A549 (cell line): ENCODE data around the gene MAGI1. TPM values are rescaled to one million over a fixed set of nuclear protein-coding genes. Genes with fewer than 3 reads are reported as not detected.

Experiments
- ATAC-seq, 2 experiments: fragments of 200-7000 bp in 1 of 2; fragments of >200 bp in 1 of 2; cut with Nextera tagmentation in 1 of 2; cut with Tn5 transposase in 1 of 2; 3 replicates each; pipeline versions ENCODE4 v1.8.0 to v1.9.1; 2018 to 2020; ENCODE audit warnings: mild to moderate bottlenecking in 1 of 2, moderate library complexity in 1 of 2
- CTCF ChIA-PET: fragments of 300-600 bp; sonication (Branson Sonifier 250); formaldehyde crosslinking; extraction: SDS; loops from one replicate; lab custom pipeline; 2021; ENCODE audit warnings: antibody characterized with exemption, inconsistent platforms; lab: Yijun Ruan, JAX
- POLR2A ChIA-PET: fragments of 350-600 bp; formaldehyde crosslinking; extraction: SDS; loops from one replicate; lab custom pipeline; 2021; ENCODE audit warnings: antibody characterized with exemption, inconsistent platforms; lab: Yijun Ruan, JAX
- DNase-seq, 2 experiments: peaks; one replicate each; pipeline versions ENCODE4 v3.0.0 to v3.0.0-alpha.2; 2011 to 2016; ENCODE audit warnings: low read depth in 1 of 2, low spot score in 1 of 2
- FAIRE-seq: peaks from 2 replicates; lab custom pipeline; 2011; peaks lifted over from hg19 to GRCh38; lab: Jason Lieb, UNC
- H3K27ac ChIP-seq, 2 experiments: fragments of >200 bp; sonication (Bioruptor Twin); formaldehyde crosslinking; 3 replicates each; pipeline ENCODE4 v1.5.1; 2016 to 2017
- H3K4me1 ChIP-seq: fragments of >200 bp; sonication (Bioruptor Twin); formaldehyde crosslinking; 3 replicates; pipeline ENCODE4 v1.6.1; 2016
- H3K4me2 ChIP-seq: fragments of >200 bp; sonication (Bioruptor Twin); formaldehyde crosslinking; 3 replicates; pipeline ENCODE4 v1.6.1; 2016
- H3K4me3 ChIP-seq: fragments of >200 bp; sonication (Bioruptor Twin); formaldehyde crosslinking; 3 replicates; pipeline ENCODE4 v1.5.1; 2016
- H3K9me3 ChIP-seq: fragments of >200 bp; sonication (Bioruptor Twin); formaldehyde crosslinking; 3 replicates; pipeline ENCODE4 v1.6.1; 2016
- BCL3 ChIP-seq: fragments of >200 bp; sonication (Bioruptor Twin); formaldehyde crosslinking; IDR thresholded peaks from 3 replicates; pipeline ENCODE4 v1.6.1; 2016
- CBX2 ChIP-seq: fragments of 200-600 bp; sonication (generic); IDR thresholded peaks from 2 replicates; pipeline ENCODE4 v1.6.1; 2016; ENCODE audit warnings: low read depth, mild to moderate bottlenecking, borderline replicate concordance
- CEBPB ChIP-seq, 2 experiments: fragments of >200 bp in 1 of 2; sonication (Bioruptor Twin) in 1 of 2; formaldehyde crosslinking in 1 of 2; IDR thresholded peaks; 2 replicates each; pipeline ENCODE4 v1.6.1; 2012 to 2016
- CHD4 ChIP-seq: fragments of 200-600 bp; sonication (generic); IDR thresholded peaks from 2 replicates; pipeline ENCODE4 v1.6.1; 2016; ENCODE audit warnings: antibody characterized with exemption, mild to moderate bottlenecking, borderline replicate concordance
- CTCF ChIP-seq: fragments of >200 bp; sonication (Bioruptor Twin); formaldehyde crosslinking; IDR thresholded peaks from 3 replicates; pipeline ENCODE4 v1.5.1; 2016
- EP300 ChIP-seq, 2 experiments: fragments of >200 bp; sonication (Bioruptor Twin); formaldehyde crosslinking; IDR thresholded peaks; 2 replicates in 1 of 2; 3 replicates in 1 of 2; pipeline ENCODE4 v1.6.1; 2016 to 2017
- FOSB ChIP-seq: fragments of 250-450 bp; sonication (Bioruptor Pico); IDR thresholded peaks from 2 replicates; pipeline ENCODE4 v1.5.0; 2020; ENCODE audit warnings: mild to moderate bottlenecking, moderate library complexity
- GATA3 ChIP-seq: IDR thresholded peaks from 2 replicates; pipeline ENCODE4 v1.6.1; 2012; ENCODE audit warnings: borderline replicate concordance
- HDAC2 ChIP-seq: fragments of 200-600 bp; sonication (generic); IDR thresholded peaks from 2 replicates; pipeline ENCODE4 v1.6.1; 2016
- HEYL ChIP-seq: fragments of 250-450 bp; sonication (Bioruptor Pico); IDR thresholded peaks from 2 replicates; pipeline ENCODE4 v1.8.0; 2021; ENCODE audit warnings: mild to moderate bottlenecking, moderate library complexity
- HOXA7 ChIP-seq: fragments of 250-450 bp; sonication (Bioruptor Pico); IDR thresholded peaks from 2 replicates; pipeline ENCODE4 v1.5.0; 2020; ENCODE audit warnings: mild to moderate bottlenecking, moderate library complexity
- HOXB5 ChIP-seq: fragments of 250-450 bp; sonication (Bioruptor Pico); IDR thresholded peaks from 2 replicates; pipeline ENCODE4 v1.5.0; 2020; ENCODE audit warnings: mild to moderate bottlenecking, moderate library complexity
- JUN ChIP-seq, 2 experiments: fragments of >200 bp; sonication (Bioruptor Twin); formaldehyde crosslinking; IDR thresholded peaks; 2 replicates in 1 of 2; 3 replicates in 1 of 2; pipeline ENCODE4 v1.6.1; 2016 to 2017
- JUNB ChIP-seq: fragments of >200 bp; sonication (Bioruptor Twin); formaldehyde crosslinking; IDR thresholded peaks from 2 replicates; pipeline ENCODE4 v1.6.1; 2016
- KDM5A ChIP-seq: fragments of 200-600 bp; sonication (generic); IDR thresholded peaks from 2 replicates; pipeline ENCODE4 v1.6.1; 2016; ENCODE audit warnings: antibody characterized with exemption, mild to moderate bottlenecking
- NPAS2 ChIP-seq: fragments of 250-450 bp; sonication (Bioruptor Pico); IDR thresholded peaks from 2 replicates; pipeline ENCODE4 v1.8.0; 2022; ENCODE audit warnings: mild to moderate bottlenecking, moderate library complexity, borderline replicate concordance
- NR3C1 ChIP-seq: fragments of >200 bp; sonication (Bioruptor Twin); formaldehyde crosslinking; IDR thresholded peaks from 3 replicates; pipeline ENCODE4 v1.6.1; 2017
- POLR2A ChIP-seq: IDR thresholded peaks from 2 replicates; pipeline ENCODE4 v1.6.1; 2012; ENCODE audit warnings: mild to moderate bottlenecking, low read length
- POLR2AphosphoS2 ChIP-seq: conservative IDR thresholded peaks from 2 replicates; pipeline ENCODE4 v1.6.1; 2012; ENCODE audit warnings: low read length, improper control_type of control experiment, inconsistent platforms
- RAD21 ChIP-seq, 2 experiments: fragments of >200 bp in 1 of 2; sonication (Bioruptor Twin) in 1 of 2; formaldehyde crosslinking in 1 of 2; IDR thresholded peaks in 1 of 2; conservative IDR thresholded peaks in 1 of 2; 2 replicates in 1 of 2; 3 replicates in 1 of 2; pipeline ENCODE4 v1.6.1; 2012 to 2018; ENCODE audit warnings: inconsistent platforms in 1 of 2
- RCOR1 ChIP-seq: fragments of 150-350 bp; IDR thresholded peaks from 2 replicates; pipeline ENCODE4 v1.6.1; 2014; ENCODE audit warnings: antibody characterized with exemption, low read length, low read depth
- RNF2 ChIP-seq: fragments of 200-600 bp; sonication (generic); IDR thresholded peaks from 2 replicates; pipeline ENCODE4 v1.6.1; 2016; ENCODE audit warnings: low read depth, mild to moderate bottlenecking, antibody characterized with exemption, moderate library complexity, borderline replicate concordance
- SMC3 ChIP-seq: fragments of >200 bp; sonication (Bioruptor Twin); formaldehyde crosslinking; IDR thresholded peaks from 3 replicates; pipeline ENCODE4 v1.6.1; 2018; ENCODE audit warnings: inconsistent platforms
- TFCP2L1 ChIP-seq: fragments of 250-450 bp; sonication (Bioruptor Pico); IDR thresholded peaks from 2 replicates; pipeline ENCODE4 v1.5.0; 2021; ENCODE audit warnings: mild to moderate bottlenecking
- ZFP36 ChIP-seq: fragments of 450-650 bp; IDR thresholded peaks from 2 replicates; pipeline ENCODE4 v1.6.1; 2014; ENCODE audit warnings: borderline replicate concordance; ENCODE audit not compliant: partially characterized antibody
- ZNF302 ChIP-seq: fragments of 250-450 bp; sonication (Bioruptor Pico); IDR thresholded peaks from 2 replicates; pipeline ENCODE4 v1.9.0; 2021; ENCODE audit warnings: inconsistent platforms, mild to moderate bottlenecking, moderate library complexity
- ZSCAN20 ChIP-seq: fragments of 250-450 bp; sonication (Bioruptor Pico); IDR thresholded peaks from 2 replicates; pipeline ENCODE4 v1.8.0; 2022; ENCODE audit warnings: mild to moderate bottlenecking, moderate library complexity
- WGBS: methylation state at CpG from one replicate; pipeline ENCODE4 v1.1.6; 2017; ENCODE audit errors: missing lambda C conversion rate; 5-methylcytosine and 5-hydroxymethylcytosine counted together
- polyA plus RNA-seq, 4 experiments: library from polyadenylated mRNA; depleted of rRNA in 3 of 4; stranded (reverse); fragments of >200 nt; fragmentation: RNase III in 1 of 4; extraction: RNeasy Plus Mini Kit Qiagen cat#74134 plus additional on column Dnase treatment in 1 of 4; gene quantifications; 2 replicates in 3 of 4; 3 replicates in 1 of 4; pipeline ENCODE4 v1.2.3, GENCODE V29; 2011 to 2017
- TF ChIP-seq, protein P1 (sequence below): IDR thresholded peaks from 2 replicates; pipeline ENCODE4 v1.6.1; 2012; ENCODE audit warnings: low read depth, borderline replicate concordance
- TF ChIP-seq, protein P2 (sequence below): fragments of >200 bp; sonication (Bioruptor Twin); formaldehyde crosslinking; IDR thresholded peaks from 2 replicates; pipeline ENCODE4 v1.6.1; 2016
- TF ChIP-seq, protein P3 (sequence below): fragments of 250-450 bp; sonication (Bioruptor Pico); IDR thresholded peaks from 2 replicates; pipeline ENCODE4 v1.5.0; 2021; ENCODE audit warnings: mild to moderate bottlenecking, moderate library complexity, borderline replicate concordance

The MAGI1 gene
- polyA plus RNA-seq, 2 of the 4 experiments (the other 2 are of a cell fraction): 4.7 to 6.6 TPM

DNA sequence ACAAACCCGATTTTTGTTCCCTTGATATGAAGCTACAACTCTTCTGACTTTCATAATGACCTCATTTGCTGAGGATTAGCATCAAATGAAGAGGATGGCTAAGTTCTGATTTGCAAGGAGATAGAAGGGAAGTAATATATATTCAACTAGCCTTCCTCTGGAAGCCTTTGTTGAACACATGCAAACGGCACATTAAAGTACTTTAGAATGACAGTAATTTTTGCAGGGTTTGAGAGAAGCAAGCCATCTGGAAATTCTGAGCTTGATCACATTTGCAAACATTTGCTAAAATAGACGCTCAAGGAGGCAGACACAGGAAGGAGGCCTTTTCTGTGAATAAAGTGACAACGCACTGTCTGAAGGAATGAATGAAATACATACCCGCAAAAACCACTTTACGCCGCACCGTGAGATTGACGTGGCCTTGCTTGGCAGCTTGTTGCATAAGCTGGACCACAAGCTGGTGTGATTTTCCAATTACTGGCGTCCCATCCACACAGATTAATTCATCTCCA, 657.2 kb downstream of the MAGI1 start:
- no peak for ATAC-seq
- POLR2A ChIA-PET: no interaction called here
- TF ChIP-seq HOXA7 (CRISPR knock-in tag) (no peak), CEBPB (IDR thresholded peaks at IDR 0.05) (no peak), KDM5A (no peak), JUN (IDR thresholded peaks at IDR 0.05) (no peak), BCL3 (no peak), SMC3 (no peak), ZSCAN20 (no peak), JUNB (no peak)
- TF ChIP-seq, protein P1, sequence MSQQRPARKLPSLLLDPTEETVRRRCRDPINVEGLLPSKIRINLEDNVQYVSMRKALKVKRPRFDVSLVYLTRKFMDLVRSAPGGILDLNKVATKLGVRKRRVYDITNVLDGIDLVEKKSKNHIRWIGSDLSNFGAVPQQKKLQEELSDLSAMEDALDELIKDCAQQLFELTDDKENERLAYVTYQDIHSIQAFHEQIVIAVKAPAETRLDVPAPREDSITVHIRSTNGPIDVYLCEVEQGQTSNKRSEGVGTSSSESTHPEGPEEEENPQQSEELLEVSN: no peak

GRCh38 chr3:65379223-65379622, 659.5 kb downstream of the MAGI1 start:
- H3K9me3 ChIP-seq: no peaks in the 10 kb centered on the region
- DNase-seq: no peak
- FAIRE-seq: no peak
- 93% methylated on average over 27 of the region's 35 CpGs for WGBS
- TF ChIP-seq ZNF302 (CRISPR knock-in tag): no peak
- no peak for TF ChIP-seq GATA3
- TF ChIP-seq NR3C1: no peak
- TF ChIP-seq CBX2: no peak
- no peak for TF ChIP-seq FOSB (CRISPR knock-in tag)
- TF ChIP-seq, protein P2, sequence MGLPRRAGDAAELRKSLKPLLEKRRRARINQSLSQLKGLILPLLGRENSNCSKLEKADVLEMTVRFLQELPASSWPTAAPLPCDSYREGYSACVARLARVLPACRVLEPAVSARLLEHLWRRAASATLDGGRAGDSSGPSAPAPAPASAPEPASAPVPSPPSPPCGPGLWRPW: no peak
- no peak for TF ChIP-seq NPAS2 (CRISPR knock-in tag)
- TF ChIP-seq CHD4: no peak
- no peak for TF ChIP-seq RNF2
- TF ChIP-seq HDAC2: no peak
- TF ChIP-seq RAD21 (conservative IDR thresholded peaks at IDR 0.05 in 1 of 2, IDR thresholded peaks at IDR 0.05 in 1 of 2): no peak
- no peak for TF ChIP-seq HOXA7 (CRISPR knock-in tag)
- TF ChIP-seq TFCP2L1: no peak
- TF ChIP-seq POLR2A: no peak
- no peak overlapping the region for H3K4me2 ChIP-seq
- H3K4me3 ChIP-seq: no peak overlapping the region
- no peak overlapping the region for H3K27ac ChIP-seq
- CTCF ChIA-PET: no interaction called here
- ATAC-seq: no peak
- POLR2A ChIA-PET: no interaction called here
- H3K4me1 ChIP-seq: no peaks in the 10 kb centered on the region

More for the DNA sequence above, 657.2 kb downstream of the MAGI1 start:
- 82% methylated on average over 10 of the region's 10 CpGs for WGBS
- CTCF ChIA-PET: interaction anchor here (0.6 to 0.7 kb wide), 2 partner anchors 13 to 345 kb away, joined by 3 read pairs; no protein-coding TSS in a partner anchor
- no peak for DNase-seq
- Histone ChIP-seq H3K4me2 (no peak overlapping the region), H3K4me1 (no peaks in the 10 kb centered on the region), H3K4me3 (no peak overlapping the region), H3K9me3 (no peaks in the 10 kb centered on the region), H3K27ac (no peak overlapping the region)
- FAIRE-seq: no peak

DNA sequence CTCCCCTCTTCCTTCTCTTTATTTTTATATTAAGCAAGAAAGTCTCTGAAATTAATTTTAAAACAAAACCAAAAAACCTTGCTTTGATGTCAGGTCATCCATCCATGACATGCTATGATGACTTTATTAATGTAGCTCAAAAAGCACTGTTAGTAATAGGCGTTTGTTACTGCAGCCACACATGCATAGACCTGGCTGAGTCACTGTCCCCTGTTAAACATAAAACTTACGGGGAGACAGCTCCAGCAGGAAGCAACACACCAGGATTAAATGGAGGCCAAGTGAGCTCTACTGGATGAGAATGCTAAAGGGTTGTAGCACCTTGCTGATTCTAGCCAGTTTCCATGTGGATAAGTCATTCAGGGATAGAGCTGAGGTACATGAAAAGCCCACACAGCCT, 661.1 kb downstream of the MAGI1 start:
- ChIA-PET POLR2A (no interaction called here), CTCF (interaction anchor here (1.2 kb wide), 1 partner anchor 19 kb away, joined by 3 read pairs; no protein-coding TSS in a partner anchor)
- TF ChIP-seq HEYL (CRISPR knock-in tag) (no peak), ZFP36 (no peak), CTCF (no peak), RCOR1 (no peak), EP300 (IDR thresholded peaks at IDR 0.05) (no peak), NR3C1 (no peak), SMC3 (no peak), TFCP2L1 (no peak), HOXB5 (no peak), POLR2AphosphoS2 (no peak)
- TF ChIP-seq, protein P3, sequence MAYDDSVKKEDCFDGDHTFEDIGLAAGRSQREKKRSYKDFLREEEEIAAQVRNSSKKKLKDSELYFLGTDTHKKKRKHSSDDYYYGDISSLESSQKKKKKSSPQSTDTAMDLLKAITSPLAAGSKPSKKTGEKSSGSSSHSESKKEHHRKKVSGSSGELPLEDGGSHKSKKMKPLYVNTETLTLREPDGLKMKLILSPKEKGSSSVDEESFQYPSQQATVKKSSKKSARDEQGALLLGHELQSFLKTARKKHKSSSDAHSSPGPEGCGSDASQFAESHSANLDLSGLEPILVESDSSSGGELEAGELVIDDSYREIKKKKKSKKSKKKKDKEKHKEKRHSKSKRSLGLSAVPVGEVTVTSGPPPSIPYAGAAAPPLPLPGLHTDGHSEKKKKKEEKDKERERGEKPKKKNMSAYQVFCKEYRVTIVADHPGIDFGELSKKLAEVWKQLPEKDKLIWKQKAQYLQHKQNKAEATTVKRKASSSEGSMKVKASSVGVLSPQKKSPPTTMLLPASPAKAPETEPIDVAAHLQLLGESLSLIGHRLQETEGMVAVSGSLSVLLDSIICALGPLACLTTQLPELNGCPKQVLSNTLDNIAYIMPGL: no peak
- TF ChIP-seq, protein P2: no peak

More for the DNA sequence above, 661.1 kb downstream of the MAGI1 start:
- Histone ChIP-seq H3K27ac (no peak overlapping the region), H3K9me3 (no peaks in the 10 kb centered on the region), H3K4me1 (no peaks in the 10 kb centered on the region), H3K4me2 (no peak overlapping the region), H3K4me3 (no peak overlapping the region)
- WGBS: 73% methylated on average over 2 of the region's 2 CpGs
- ATAC-seq (no peak), FAIRE-seq (no peak), DNase-seq (no peak)
